Gastrocnemius medialis (tissue), 4 donors: Measurements from ENCODE around the gene ATP2C2. TPM values are rescaled to one million over a fixed set of nuclear protein-coding genes. Genes with fewer than 3 reads are reported as not detected.
"Not testable (repeated sequence)": the region's sequence is repeated elsewhere in the genome, so short reads cannot be mapped to it uniquely, and the experiment has no call there.

Experiments
- ATAC-seq, 2 donors: fragments of 150-250 bp; one replicate each; pipeline ENCODE4 v1.9.1; 2016
- DNase-seq, 2 donors: peaks; one replicate each; pipeline ENCODE4 v3.0.0-alpha.2; 2019
- H3K27ac ChIP-seq, 4 donors: fragments of 200-600 bp; sonication (generic); 1 replicate in 1 of 4; 2 replicates in 3 of 4; pipeline ENCODE4 v1.5.1; 2016 to 2018; ENCODE audit warnings: mild to moderate bottlenecking in 2 of 4, moderate library complexity in 1 of 4
- H3K27me3 ChIP-seq, 3 donors: fragments of 200-600 bp; sonication (generic) in 2 of 3; 1 replicate in 1 of 3; 2 replicates in 2 of 3; pipeline versions ENCODE4 v1.5.1 to v1.6.0; 2016 to 2019; ENCODE audit warnings: mild to moderate bottlenecking in 1 of 3, moderate library complexity in 1 of 3
- H3K36me3 ChIP-seq, 2 donors: fragments of 200-600 bp; sonication (generic) in 1 of 2; one replicate each; pipeline ENCODE4 v1.5.1; 2017 to 2018
- H3K4me1 ChIP-seq, 2 donors: fragments of 200-600 bp; sonication (generic) in 1 of 2; one replicate each; pipeline ENCODE4 v1.5.1; 2016 to 2017; ENCODE audit warnings: mild to moderate bottlenecking in 2 of 2
- H3K4me3 ChIP-seq, 4 donors: fragments of 200-600 bp; sonication (generic) in 3 of 4; 1 replicate in 1 of 4; 2 replicates in 3 of 4; pipeline ENCODE4 v1.5.1; 2016 to 2019; ENCODE audit warnings: mild to moderate bottlenecking in 2 of 4
- H3K9me3 ChIP-seq, 3 donors: fragments of 200-600 bp; sonication (generic) in 2 of 3; 1 replicate in 1 of 3; 2 replicates in 2 of 3; pipeline ENCODE4 v1.5.1; 2016 to 2019
- CTCF ChIP-seq, 5 experiments: fragments of 450-650 bp in 3 of 5; fragments of 200-600 bp in 2 of 5; sonication (generic) in 2 of 5; IDR thresholded peaks in 4 of 5; conservative IDR thresholded peaks in 1 of 5; 1 replicate in 4 of 5; 2 replicates in 1 of 5; pipeline ENCODE4 v1.5.1; 2016 to 2019; ENCODE audit warnings: antibody characterized with exemption in 5 of 5, mild to moderate bottlenecking in 3 of 5, moderate library complexity in 3 of 5
- POLR2A ChIP-seq, 2 donors: fragments of 450-650 bp; IDR thresholded peaks; one replicate each; pipeline ENCODE4 v1.6.1; 2017; ENCODE audit warnings: antibody characterized with exemption in 2 of 2, mild to moderate bottlenecking in 2 of 2, moderate library complexity in 2 of 2
- in situ Hi-C, 4 donors: fragments of 200-750 bp; cut with MboI; loops; one replicate each; pipeline versions ENCODE4 v1.15.0 to v1.8.0; 2017; ENCODE audit warnings: low sequenced_read_pairs in 4 of 4
- intact Hi-C: fragments of 100-400 bp; cut with DNase I; formaldehyde crosslinking; loops from one replicate; pipeline ENCODE4 v1.15.1; 2023; ENCODE audit warnings: low total_unique reads
- total RNA-seq, 4 donors: library from RNA; depleted of rRNA; stranded (reverse); fragments of >200 nt; gene quantifications; one replicate each; pipeline versions ENCODE4 v1.1.0 to v1.2.3, GENCODE V29; 2016

ATP2C2 gene
- total RNA-seq, 4 donors from 2014 or later, result 0.44 TPM; not detected in 3

- ATAC-seq (no peak), DNase-seq (no peak)
- intact Hi-C loops, result no loop called here
- H3K4me3 ChIP-seq, result no peak overlapping the region
- H3K9me3 ChIP-seq, result peaks cover 0 to 3% (median 0%) of the 10 kb centered on the region in 3 donors
- H3K27ac ChIP-seq, result no peak overlapping the region
- H3K4me1 ChIP-seq, result no peaks in the 10 kb centered on the region
- in situ Hi-C loops, result no loop called here
- no peak for TF ChIP-seq POLR2A (IDR thresholded peaks at IDR 0.05)
- no peak for TF ChIP-seq CTCF (IDR thresholded peaks at IDR 0.05 in 4 of 5, conservative IDR thresholded peaks at IDR 0.05 in 1 of 5)
- H3K27me3 ChIP-seq, result no peaks in the 10 kb centered on the region
- no peaks in the 10 kb centered on the region for H3K36me3 ChIP-seq
Observed at GRCh38 chr16:84339311-84339710, 29.0 kb upstream of the ATP2C2 start.

GRCh38 chr16:84339766-84340165, 28.6 kb upstream of the ATP2C2 start:
- Histone ChIP-seq H3K27ac (no peak overlapping the region), H3K4me1 (no peaks in the 10 kb centered on the region), H3K27me3 (no peaks in the 10 kb centered on the region), H3K36me3 (no peaks in the 10 kb centered on the region), H3K9me3 (peaks cover 0 to 3% (median 0%) of the 10 kb centered on the region in 3 donors), H3K4me3 (no peak overlapping the region)
- ATAC-seq (no peak), DNase-seq (no peak)
- no peak for TF ChIP-seq POLR2A (IDR thresholded peaks at IDR 0.05)
- no peak for TF ChIP-seq CTCF (IDR thresholded peaks at IDR 0.05 in 4 of 5, conservative IDR thresholded peaks at IDR 0.05 in 1 of 5)
- in situ Hi-C loops (no loop called here), intact Hi-C loops (no loop called here)

DNA sequence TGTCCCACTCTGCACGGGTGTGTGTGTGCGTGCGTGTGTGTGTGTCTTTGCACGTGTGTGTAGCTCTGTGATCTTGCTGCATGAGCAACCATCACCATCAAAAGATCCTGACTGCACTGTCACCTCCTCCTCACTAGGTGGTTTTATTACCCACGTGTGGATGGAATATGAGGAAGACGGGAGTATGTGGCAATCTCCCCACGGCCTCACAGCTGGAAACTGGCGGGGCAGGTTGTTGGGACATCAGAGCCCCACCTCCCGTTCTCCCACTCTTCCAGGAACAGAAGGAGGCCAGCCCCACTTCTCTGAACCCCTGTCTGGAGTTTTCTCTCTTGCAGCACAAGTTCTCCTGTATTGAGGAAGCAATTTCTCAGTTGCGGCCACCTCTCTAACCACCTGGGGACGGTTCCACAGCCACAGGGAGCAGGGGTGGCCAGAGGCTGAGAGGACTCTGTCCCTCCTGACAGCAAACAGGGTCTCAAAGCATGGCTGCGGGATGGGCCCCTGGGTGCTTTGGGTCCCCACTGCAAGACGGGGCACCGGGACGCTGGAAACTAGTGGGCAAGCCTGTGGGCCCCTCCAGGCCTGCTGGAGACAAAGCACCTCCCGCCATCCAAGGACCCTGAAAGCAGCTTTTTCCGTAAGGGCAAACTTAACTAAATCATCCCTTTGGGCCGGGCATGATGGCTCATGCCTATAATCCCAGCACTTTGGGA, 27.9 kb upstream of the ATP2C2 start:
- Histone ChIP-seq H3K27me3 (no peaks in the 10 kb centered on the region), H3K9me3 (peaks cover 0 to 3% (median 0%) of the 10 kb centered on the region in 3 donors), H3K4me3 (no peak overlapping the region), H3K27ac (no peak overlapping the region), H3K4me1 (no peaks in the 10 kb centered on the region), H3K36me3 (no peaks in the 10 kb centered on the region)
- intact Hi-C loops, result no loop called here
- TF ChIP-seq POLR2A (IDR thresholded peaks at IDR 0.05) (no peak), CTCF (IDR thresholded peaks at IDR 0.05 in 4 of 5, conservative IDR thresholded peaks at IDR 0.05 in 1 of 5) (no peak)
- in situ Hi-C loops, result no loop called here
- DNase-seq (no peak), ATAC-seq (no peak)

GRCh38 chr16:84341528-84342295, 26.6 kb upstream of the ATP2C2 start:
- no peaks in the 10 kb centered on the region for H3K4me1 ChIP-seq
- H3K4me3 ChIP-seq, result no peak overlapping the region
- DNase-seq (no peak), ATAC-seq (no peak)
- peaks cover 0 to 3% (median 0%) of the 10 kb centered on the region in 3 donors for H3K9me3 ChIP-seq
- intact Hi-C loops, result no loop called here
- H3K36me3 ChIP-seq, result no peaks in the 10 kb centered on the region
- peaks cover 0 to under 1% (median 0%) of the 10 kb centered on the region in 3 donors for H3K27me3 ChIP-seq
- TF ChIP-seq POLR2A (IDR thresholded peaks at IDR 0.05) (no peak), CTCF (IDR thresholded peaks at IDR 0.05 in 4 of 5, conservative IDR thresholded peaks at IDR 0.05 in 1 of 5) (no peak)
- H3K27ac ChIP-seq, result no peak overlapping the region
- in situ Hi-C loops, result no loop called here

- H3K27me3 ChIP-seq, DNase-seq, H3K9me3 ChIP-seq, H3K4me3 ChIP-seq, H3K36me3 ChIP-seq, intact Hi-C loops, H3K4me1 ChIP-seq, ATAC-seq, H3K27ac ChIP-seq, in situ Hi-C loops: not testable (repeated sequence)
Observed at GRCh38 chr16:84343800-84344199, 24.5 kb upstream of the ATP2C2 start.
